IMR-90 (cell line): ENCODE results near the gene NSL1. TPM values are rescaled to one million over a fixed set of nuclear protein-coding genes. Genes with fewer than 3 reads are reported as not detected.

ENCODE experiments used
- ATAC-seq: fragments of 200-7000 bp; cut with Tn5 transposase; 2 replicates; pipeline ENCODE4 v1.9.1; 2020; ENCODE audit warnings: low read depth, mild to moderate bottlenecking, moderate library complexity
- BruUV-seq: library from RNA; stranded (reverse); fragments of 400-500 nt; replicated peaks from 2 replicates; lab custom pipeline; 2021; lab: Mats Ljungman, UMichigan
- CTCF ChIA-PET: fragments of 300-600 bp; formaldehyde crosslinking; extraction: SDS; loops from one replicate; lab custom pipeline; 2021; ENCODE audit warnings: antibody characterized with exemption; lab: Yijun Ruan, JAX
- POLR2A ChIA-PET: fragments of 300-600 bp; sonication (Branson Sonifier 250); formaldehyde crosslinking; loops from one replicate; lab custom pipeline; 2022; ENCODE audit warnings: antibody characterized with exemption; ENCODE audit not compliant: unreplicated experiment; lab: Charles Lee
- DNase-seq: peaks from one replicate; pipeline ENCODE4 v3.0.0; 2013
- H2AFZ ChIP-seq: replicated peaks from 2 replicates; pipeline ENCODE3; 2013; ENCODE audit warnings: low read length, mild to moderate bottlenecking; ENCODE audit not compliant: poor library complexity
- H2AK5ac ChIP-seq: 2 replicates; pipeline ENCODE4 v1.6.1; 2013; ENCODE audit warnings: low read depth, low read length, inconsistent platforms
- H2AK9ac ChIP-seq: replicated peaks from 2 replicates; pipeline ENCODE3; 2013; ENCODE audit warnings: mild to moderate bottlenecking, low read depth, low read length, moderate library complexity; ENCODE audit not compliant: poor library complexity
- H2BK120ac ChIP-seq: 2 replicates; pipeline ENCODE4 v1.6.1; 2013; ENCODE audit warnings: low read depth, low read length, inconsistent platforms
- H2BK15ac ChIP-seq: 3 replicates; pipeline ENCODE4 v1.6.1; 2013; ENCODE audit warnings: low read depth, low read length, inconsistent platforms
- H2BK20ac ChIP-seq: 2 replicates; pipeline ENCODE4 v1.6.1; 2013; ENCODE audit warnings: low read depth, mild to moderate bottlenecking, inconsistent platforms, low read length, moderate library complexity
- H2BK5ac ChIP-seq: 2 replicates; pipeline ENCODE4 v1.6.1; 2013; ENCODE audit warnings: mild to moderate bottlenecking, low read depth, low read length, inconsistent platforms; ENCODE audit not compliant: poor library complexity, severe bottlenecking
- H3K14ac ChIP-seq: replicated peaks from 2 replicates; pipeline ENCODE4 v1.6.1; 2013; ENCODE audit warnings: low read depth, low read length, inconsistent platforms
- H3K18ac ChIP-seq: 2 replicates; pipeline ENCODE4 v1.6.1; 2013; ENCODE audit warnings: low read depth, low read length, control low read depth
- H3K23ac ChIP-seq: 2 replicates; pipeline ENCODE4 v1.6.1; 2013; ENCODE audit warnings: low read depth, low read length, inconsistent platforms
- H3K27ac ChIP-seq: 2 replicates; pipeline ENCODE4 v1.5.1; 2013; ENCODE audit warnings: mild to moderate bottlenecking, control low read depth, low read length; ENCODE audit not compliant: insufficient read depth
- H3K27me3 ChIP-seq: 2 replicates; pipeline ENCODE4 v1.6.1; 2013; ENCODE audit warnings: low read length; ENCODE audit not compliant: control insufficient read depth, insufficient read depth
- H3K36me3 ChIP-seq: 2 replicates; pipeline ENCODE4 v1.6.1; 2013; ENCODE audit warnings: low read length, mixed read lengths; ENCODE audit not compliant: control insufficient read depth, insufficient read depth
- H3K4ac ChIP-seq: 2 replicates; pipeline ENCODE4 v1.6.1; 2013; ENCODE audit warnings: low read depth, low read length, inconsistent platforms
- H3K4me1 ChIP-seq: 2 replicates; pipeline ENCODE4 v1.6.1; 2013; ENCODE audit warnings: low read length, mixed read lengths; ENCODE audit not compliant: control insufficient read depth, insufficient read depth
- H3K4me2 ChIP-seq: 2 replicates; pipeline ENCODE4 v1.6.1; 2013; ENCODE audit warnings: low read depth, mild to moderate bottlenecking, control low read depth, low read length, moderate library complexity
- H3K4me3 ChIP-seq: 2 replicates; pipeline ENCODE4 v1.5.1; 2013; ENCODE audit warnings: low read depth, mild to moderate bottlenecking, control low read depth, low read length, moderate library complexity; ENCODE audit not compliant: insufficient read depth
- H3K56ac ChIP-seq: 2 replicates; pipeline ENCODE4 v1.6.1; 2013; ENCODE audit warnings: low read length, inconsistent platforms; ENCODE audit not compliant: insufficient read depth; ENCODE audit errors: extremely low read depth
- H3K79me1 ChIP-seq, 2 experiments: 2 replicates each; pipeline ENCODE4 v1.6.1; 2013; ENCODE audit warnings: low read length in 2 of 2, inconsistent platforms in 1 of 2, low read depth in 1 of 2
- H3K9ac ChIP-seq: 2 replicates; pipeline ENCODE4 v1.6.1; 2013; ENCODE audit warnings: low read depth, low read length, control low read depth
- H3K9me1 ChIP-seq: 2 replicates; pipeline ENCODE4 v1.6.1; 2013; ENCODE audit warnings: low read length, inconsistent platforms; ENCODE audit not compliant: insufficient read depth
- H3K9me3 ChIP-seq: 2 replicates; pipeline ENCODE4 v1.6.1; 2013; ENCODE audit warnings: low read length; ENCODE audit not compliant: control insufficient read depth, insufficient read depth
- H4K20me1 ChIP-seq: 2 replicates; pipeline ENCODE4 v1.6.1; 2013; ENCODE audit warnings: low read length, inconsistent platforms; ENCODE audit not compliant: insufficient read depth
- H4K5ac ChIP-seq: 2 replicates; pipeline ENCODE4 v1.6.1; 2013; ENCODE audit warnings: mild to moderate bottlenecking, low read depth, low read length, control low read depth
- H4K8ac ChIP-seq, 2 experiments: 2 replicates each; pipeline ENCODE4 v1.6.1; 2013; ENCODE audit warnings: low read depth in 2 of 2, low read length in 2 of 2, control low read depth in 1 of 2, inconsistent platforms in 1 of 2
- H4K91ac ChIP-seq: 2 replicates; pipeline ENCODE4 v1.6.1; 2013; ENCODE audit warnings: low read depth, low read length, inconsistent platforms; ENCODE audit not compliant: insufficient read depth
- CTCF ChIP-seq: conservative IDR thresholded peaks from 2 replicates; pipeline ENCODE4 v1.5.1; 2012; ENCODE audit warnings: mild to moderate bottlenecking, low read depth, low read length, improper control_type of control experiment
- ELK1 ChIP-seq: fragments of 150-350 bp; IDR thresholded peaks from 2 replicates; pipeline ENCODE4 v1.6.1; 2016; ENCODE audit warnings: low read depth, mild to moderate bottlenecking, low read length, moderate library complexity, borderline replicate concordance
- FOS ChIP-seq: fragments of 150-350 bp; IDR thresholded peaks from 2 replicates; pipeline ENCODE4 v1.6.1; 2016; ENCODE audit warnings: low read depth, low read length
- MAZ ChIP-seq: IDR thresholded peaks from 2 replicates; pipeline ENCODE4 v1.6.1; 2012; ENCODE audit warnings: low read depth, mild to moderate bottlenecking, low read length, improper control_type of control experiment, moderate library complexity, borderline replicate concordance
- NFE2L2 ChIP-seq: fragments of 150-350 bp; IDR thresholded peaks from 2 replicates; pipeline ENCODE4 v1.6.1; 2016; ENCODE audit warnings: low read depth, mild to moderate bottlenecking, low read length
- RCOR1 ChIP-seq: IDR thresholded peaks from 2 replicates; pipeline ENCODE4 v1.6.1; 2012; ENCODE audit warnings: mild to moderate bottlenecking, low read length, improper control_type of control experiment; ENCODE audit not compliant: insufficient replicate concordance
- dilution Hi-C: fragments of 300-500 bp; cut with HindIII; formaldehyde crosslinking; loops from one replicate; pipeline ENCODE4 v1.14.3; 2018; ENCODE audit warnings: low sequenced_read_pairs; ENCODE audit not compliant: unreplicated experiment
- in situ Hi-C: fragments of 300-500 bp; cut with MboI; formaldehyde crosslinking; loops from 3 replicates; pipeline ENCODE4 v1.14.3; 2019; ENCODE audit warnings: low sequenced_read_pairs, inconsistent platforms, mixed read lengths
- intact Hi-C: fragments of 100-400 bp; cut with micrococcal nuclease; formaldehyde crosslinking; loops from 2 replicates; pipeline ENCODE4 v1.10.0; 2022
- polyA plus RNA-seq, 3 experiments: library from polyadenylated mRNA; depleted of rRNA; stranded (reverse); fragments of >200 nt; gene quantifications; 2 replicates each; pipeline ENCODE4 v1.2.3, GENCODE V29; 2012; ENCODE audit warnings: low replicate concordance in 1 of 3
- total RNA-seq: library from RNA; depleted of rRNA; stranded (reverse); fragments of >200 nt; gene quantifications from 2 replicates; pipeline ENCODE4 v1.2.3, GENCODE V29; 2012

The NSL1 gene
- total and polyA plus RNA-seq, 2 of the 4 experiments (the other 2 are of a cell fraction), result 19.1 to 42.5 TPM

GRCh38 chr1:212737559-212737958, 54.0 kb downstream of the NSL1 start:
- no peaks in the 10 kb centered on the region for H3K9me1 ChIP-seq
- no peaks in the 10 kb centered on the region for H3K36me3 ChIP-seq
- intact Hi-C loops, result no loop called here
- POLR2A ChIA-PET, result no interaction called here
- in situ Hi-C loops, result no loop called here
- no peak for ATAC-seq
- CTCF ChIA-PET, result interaction anchor here (2.3 kb wide), 1 partner anchor 12 kb away, joined by 7 read pairs; no protein-coding TSS in a partner anchor
- no peaks in the 10 kb centered on the region for H4K20me1 ChIP-seq
- H3K9ac ChIP-seq, result no peak overlapping the region
- no peak overlapping the region for H4K91ac ChIP-seq
- H4K5ac ChIP-seq, result no peak overlapping the region
- no peak overlapping the region for H3K4ac ChIP-seq
- H3K4me3 ChIP-seq, result no peak overlapping the region
- H3K9me3 ChIP-seq, result no peaks in the 10 kb centered on the region
- H2AK9ac ChIP-seq, result no peak overlapping the region
- H3K23ac ChIP-seq, result no peak overlapping the region
- H4K8ac ChIP-seq, result no peak overlapping the region
- no peak overlapping the region for H3K14ac ChIP-seq
- H2BK5ac ChIP-seq, result no peak overlapping the region
- DNase-seq, result no peak
- TF ChIP-seq MAZ (no peak), ELK1 (no peak), RCOR1 (no peak), NFE2L2 (no peak), FOS (no peak), CTCF (no peak)
- H2BK15ac ChIP-seq, result no peak overlapping the region
- no peak overlapping the region for H3K27ac ChIP-seq
- no peaks in the 10 kb centered on the region for H3K27me3 ChIP-seq
- H3K79me1 ChIP-seq, result peaks cover 4 to 6% of the 10 kb centered on the region in 2 experiments; a peak in 1 of 4 replicates
- no peak overlapping the region for H2AK5ac ChIP-seq
- no peak overlapping the region for H2BK120ac ChIP-seq
- no peak overlapping the region for H2BK20ac ChIP-seq
- no peaks in the 10 kb centered on the region for H3K4me1 ChIP-seq
- dilution Hi-C loops, result no loop called here
- H3K18ac ChIP-seq, result no peak overlapping the region
- no peak overlapping the region for H3K4me2 ChIP-seq
- H3K56ac ChIP-seq, result no peak overlapping the region
- BruUV-seq, result no TSS peak
- H2AFZ ChIP-seq, result no peak overlapping the region
